B cell (primary cell): ENCODE measurements around the gene PNPLA1. TPM values are rescaled to one million over a fixed set of nuclear protein-coding genes. Genes with fewer than 3 reads are reported as not detected.

ENCODE experiments used
- ATAC-seq: fragments of 200-7000 bp; cut with Tn5 transposase; one replicate; pipeline ENCODE4 v1.10.0; 2021; ENCODE audit warnings: low read depth, mild to moderate bottlenecking, moderate number of reproducible peaks, moderate library complexity
- CTCF ChIA-PET: fragments of 350-600 bp; sonication (Branson Sonifier 250); formaldehyde crosslinking; loops from one replicate; lab custom pipeline; 2021; ENCODE audit warnings: antibody characterized with exemption, inconsistent platforms; lab: Charles Lee
- POLR2A ChIA-PET: fragments of 350-600 bp; sonication (Branson Sonifier 250); formaldehyde crosslinking; loops from one replicate; lab custom pipeline; 2021; ENCODE audit warnings: antibody characterized with exemption; lab: Charles Lee
- DNase-seq: peaks from one replicate; pipeline ENCODE4 v3.0.0; 2013
- H2AFZ ChIP-seq: 2 replicates; pipeline ENCODE4 v1.6.1; 2012; ENCODE audit warnings: mild to moderate bottlenecking, low read depth, low read length; ENCODE audit not compliant: insufficient read depth, poor library complexity, severe bottlenecking
- H3K27ac ChIP-seq, 2 donors: 1 replicate in 1 of 2; 2 replicates in 1 of 2; pipeline ENCODE4 v1.5.1; 2012 to 2013; ENCODE audit warnings: low read length in 2 of 2, mild to moderate bottlenecking in 2 of 2, moderate library complexity in 1 of 2
- H3K27me3 ChIP-seq, 4 experiments: fragments of 200-600 bp in 1 of 4; sonication (generic) in 1 of 4; replicated peaks in 1 of 4; 1 replicate in 2 of 4; 2 replicates in 2 of 4; pipeline versions ENCODE4 v1.6.1 to v1.7.0; 2013 to 2016; ENCODE audit warnings: low read length in 3 of 4, mild to moderate bottlenecking in 2 of 4, mixed read lengths in 1 of 4, moderate library complexity in 1 of 4; ENCODE audit not compliant: insufficient read depth in 4 of 4, control insufficient read depth in 3 of 4; ENCODE audit errors: control extremely low read depth in 1 of 4
- H3K36me3 ChIP-seq, 2 experiments: replicated peaks in 1 of 2; 1 replicate in 1 of 2; 2 replicates in 1 of 2; pipeline versions ENCODE4 v1.6.1 to v1.7.1; 2013; ENCODE audit warnings: low read length in 1 of 2; ENCODE audit not compliant: insufficient read depth in 2 of 2, control insufficient read depth in 1 of 2; ENCODE audit errors: control extremely low read depth in 1 of 2, extremely low read depth in 1 of 2
- H3K4me1 ChIP-seq, 2 donors: fragments of 200-600 bp in 1 of 2; sonication (generic) in 1 of 2; 1 replicate in 1 of 2; 2 replicates in 1 of 2; pipeline versions ENCODE4 v1.5.1 to v1.6.1; 2013 to 2017; ENCODE audit warnings: low read length in 2 of 2; ENCODE audit not compliant: control insufficient read depth in 2 of 2, insufficient read depth in 2 of 2
- H3K4me2 ChIP-seq: replicated peaks from 2 replicates; pipeline ENCODE3; 2012; ENCODE audit warnings: mild to moderate bottlenecking, low read depth, low read length; ENCODE audit not compliant: poor library complexity, severe bottlenecking
- H3K4me3 ChIP-seq, 5 experiments: fragments of 200-600 bp in 1 of 5; sonication (generic) in 1 of 5; 1 replicate in 3 of 5; 2 replicates in 2 of 5; pipeline versions ENCODE4 v1.5.1 to v1.7.0; 2011 to 2016; ENCODE audit warnings: low read length in 4 of 5, mild to moderate bottlenecking in 4 of 5, low read depth in 2 of 5, control low read depth in 1 of 5, moderate library complexity in 1 of 5; ENCODE audit not compliant: insufficient read depth in 1 of 5; ENCODE audit errors: control extremely low read depth in 1 of 5, extremely low read depth in 1 of 5
- H3K79me2 ChIP-seq: fragments of 200-600 bp; sonication (generic); one replicate; pipeline ENCODE4 v1.6.0; 2016; ENCODE audit warnings: low read length; ENCODE audit not compliant: control insufficient read depth, insufficient read depth
- H3K9ac ChIP-seq: fragments of 200-600 bp; sonication (generic); 2 replicates; pipeline ENCODE4 v1.6.1; 2017; ENCODE audit warnings: mild to moderate bottlenecking, low read length, moderate library complexity
- H3K9me3 ChIP-seq, 3 donors: one replicate each; pipeline versions ENCODE4 v1.6.1 to v1.7.1; 2013; ENCODE audit warnings: low read length in 2 of 3; ENCODE audit not compliant: control insufficient read depth in 2 of 3, insufficient read depth in 1 of 3; ENCODE audit errors: control extremely low read depth in 1 of 3
- H4K20me1 ChIP-seq: 2 replicates; pipeline ENCODE4 v1.6.0; 2012; ENCODE audit warnings: mild to moderate bottlenecking, low read length; ENCODE audit not compliant: insufficient read depth, control insufficient read depth, poor library complexity, severe bottlenecking
- H3K27ac Mint-ChIP-seq: one replicate; pipeline ENCODE4 v1.8.0; 2021; ENCODE audit warnings: mixed read lengths
- H3K27me3 Mint-ChIP-seq: one replicate; pipeline ENCODE4 v1.8.0; 2021; ENCODE audit warnings: mixed read lengths
- H3K4me1 Mint-ChIP-seq: one replicate; pipeline ENCODE4 v1.8.0; 2021; ENCODE audit warnings: mixed read lengths
- H3K4me3 Mint-ChIP-seq: one replicate; pipeline ENCODE4 v1.8.0; 2021; ENCODE audit warnings: mixed read lengths
- H3K9me3 Mint-ChIP-seq: one replicate; pipeline ENCODE4 v1.8.0; 2022; ENCODE audit warnings: mixed read lengths; ENCODE audit not compliant: insufficient read depth
- EZH2 ChIP-seq: IDR thresholded peaks from 2 replicates; pipeline ENCODE4 v1.6.1; 2012; ENCODE audit warnings: borderline replicate concordance, low read depth, mild to moderate bottlenecking, moderate library complexity, low read length; ENCODE audit not compliant: insufficient read depth, poor library complexity, severe bottlenecking
- WGBS: methylation state at CpG from one replicate; pipeline ENCODE4 v1.1.5; 2013; ENCODE audit warnings: missing lambda C conversion rate; ENCODE audit not compliant: insufficient coverage; 5-methylcytosine and 5-hydroxymethylcytosine counted together
- intact Hi-C: fragments of 100-400 bp; cut with micrococcal nuclease; formaldehyde crosslinking; loops from one replicate; pipeline ENCODE4 v1.10.0; 2022
- polyA plus RNA-seq: library from polyadenylated mRNA; depleted of rRNA; stranded (reverse); fragments of >200 nt; gene quantifications from 2 replicates; pipeline ENCODE4 v1.2.3, GENCODE V29; 2012
- total RNA-seq, 2 donors: library from RNA; stranded (reverse); fragments of 120-200 nt in 1 of 2; gene quantifications; 1 replicate in 1 of 2; 2 replicates in 1 of 2; pipeline versions ENCODE4 v1.2.3 to v1.2.4, GENCODE V29; 2013 to 2022
- TF ChIP-seq, protein P1 (sequence below): fragments of 200-600 bp; IDR thresholded peaks from one replicate; pipeline ENCODE4 v1.8.0; 2022; ENCODE audit warnings: antibody characterized with exemption, mild to moderate bottlenecking

Gene PNPLA1
- total and polyA plus RNA-seq, 2 donors (not counting 1 experiment from before 2014, with no cell fraction given): 0.12 TPM; not detected in 1

- intact Hi-C loops: no loop called here
- Mint-ChIP-seq H3K27ac (no peak overlapping the region), H3K4me1 (peaks cover 22% of the 10 kb centered on the region), H3K27me3 (no peaks in the 10 kb centered on the region), H3K9me3 (no peaks in the 10 kb centered on the region), H3K4me3 (no peak overlapping the region)
- Histone ChIP-seq H3K4me1 (peaks cover 10 to 20% of the 10 kb centered on the region in 2 donors), H3K79me2 (no peaks in the 10 kb centered on the region), H3K9me3 (peaks cover 0 to 4% (median 0%) of the 10 kb centered on the region in 3 donors), H3K27me3 (no peaks in the 10 kb centered on the region), H3K4me3 (no peak overlapping the region), H3K36me3 (no peaks in the 10 kb centered on the region), H2AFZ (no peak overlapping the region), H4K20me1 (no peaks in the 10 kb centered on the region), H3K9ac (peak overlapping the region; percentile 40), H3K27ac (no peak overlapping the region), H3K4me2 (peak overlapping the region; percentile 52)
- CTCF ChIA-PET: interaction anchor here (3.5 kb wide), 1 partner anchor 11 kb away, joined by 24 read pairs; no protein-coding TSS in a partner anchor
- POLR2A ChIA-PET: no interaction called here
- WGBS: no CpG with 5 or more reads among the region's 4 CpGs
- no peak for TF ChIP-seq EZH2
- TF ChIP-seq, protein P1, sequence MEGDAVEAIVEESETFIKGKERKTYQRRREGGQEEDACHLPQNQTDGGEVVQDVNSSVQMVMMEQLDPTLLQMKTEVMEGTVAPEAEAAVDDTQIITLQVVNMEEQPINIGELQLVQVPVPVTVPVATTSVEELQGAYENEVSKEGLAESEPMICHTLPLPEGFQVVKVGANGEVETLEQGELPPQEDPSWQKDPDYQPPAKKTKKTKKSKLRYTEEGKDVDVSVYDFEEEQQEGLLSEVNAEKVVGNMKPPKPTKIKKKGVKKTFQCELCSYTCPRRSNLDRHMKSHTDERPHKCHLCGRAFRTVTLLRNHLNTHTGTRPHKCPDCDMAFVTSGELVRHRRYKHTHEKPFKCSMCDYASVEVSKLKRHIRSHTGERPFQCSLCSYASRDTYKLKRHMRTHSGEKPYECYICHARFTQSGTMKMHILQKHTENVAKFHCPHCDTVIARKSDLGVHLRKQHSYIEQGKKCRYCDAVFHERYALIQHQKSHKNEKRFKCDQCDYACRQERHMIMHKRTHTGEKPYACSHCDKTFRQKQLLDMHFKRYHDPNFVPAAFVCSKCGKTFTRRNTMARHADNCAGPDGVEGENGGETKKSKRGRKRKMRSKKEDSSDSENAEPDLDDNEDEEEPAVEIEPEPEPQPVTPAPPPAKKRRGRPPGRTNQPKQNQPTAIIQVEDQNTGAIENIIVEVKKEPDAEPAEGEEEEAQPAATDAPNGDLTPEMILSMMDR: no peak
- DNase-seq (no peak), ATAC-seq (no peak)
These were observed 43.7 kb downstream of the PNPLA1 start for GRCh38 chr6:36313649-36313936.

DNA sequence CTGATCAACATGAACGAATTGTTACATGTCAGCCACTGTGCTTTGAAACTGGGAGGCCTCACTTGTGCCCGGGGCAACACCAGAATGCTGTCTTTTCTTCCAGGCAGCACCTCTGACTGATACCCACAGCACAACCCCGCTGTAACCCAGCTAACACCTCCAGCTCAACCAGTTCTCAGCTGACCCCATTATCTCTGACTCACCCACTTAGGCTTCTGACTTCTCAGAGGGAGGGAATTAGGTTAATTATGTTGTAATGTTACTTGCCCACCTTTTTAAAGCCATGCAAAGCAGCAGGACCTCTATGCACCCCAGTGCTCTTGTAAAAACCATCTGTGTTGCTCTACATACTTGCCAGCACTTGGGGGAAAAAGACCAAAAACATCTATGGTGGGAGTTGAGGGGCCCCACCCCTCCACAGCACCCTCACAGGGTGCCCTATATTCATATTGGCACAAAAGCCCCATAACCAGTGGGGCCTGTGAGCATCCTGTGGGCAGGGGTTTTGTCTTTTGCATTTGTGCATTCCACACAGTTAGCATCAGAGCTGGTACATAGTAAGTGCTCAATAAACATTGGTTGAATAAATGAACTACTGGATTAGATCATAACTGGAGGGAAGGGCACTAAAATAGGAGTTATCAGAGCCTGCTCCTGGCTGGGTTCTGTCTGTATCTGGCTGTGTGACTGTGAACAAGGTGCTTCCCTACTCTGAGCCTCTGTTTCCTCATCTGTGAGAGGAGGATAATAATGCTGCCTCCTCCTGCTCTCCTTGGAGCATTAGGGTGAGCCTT lies 44.6 kb downstream of the PNPLA1 start:
- POLR2A ChIA-PET: interaction anchor here (0.5 kb wide), 1 partner anchor 1351 kb away, joined by 7 read pairs; no protein-coding TSS in a partner anchor
- H3K9ac ChIP-seq: no peak overlapping the region
- 75% methylated on average over 1 of the region's 3 CpGs for WGBS

More for the DNA sequence above, 44.6 kb downstream of the PNPLA1 start:
- intact Hi-C loops: no loop called here
- Histone ChIP-seq H3K79me2 (no peaks in the 10 kb centered on the region), H3K9me3 (peaks cover 0 to 4% (median 0%) of the 10 kb centered on the region in 3 donors), H3K36me3 (no peaks in the 10 kb centered on the region), H3K4me1 (peaks cover 10 to 20% of the 10 kb centered on the region in 2 donors), H3K4me2 (no peak overlapping the region), H3K27ac (no peak overlapping the region), H3K4me3 (no peak overlapping the region), H3K27me3 (no peaks in the 10 kb centered on the region), H4K20me1 (no peaks in the 10 kb centered on the region), H2AFZ (no peak overlapping the region)
- Mint-ChIP-seq H3K27me3 (no peaks in the 10 kb centered on the region), H3K4me1 (peaks cover 22% of the 10 kb centered on the region), H3K9me3 (no peaks in the 10 kb centered on the region), H3K27ac (no peak overlapping the region), H3K4me3 (no peak overlapping the region)
- DNase-seq: no peak
- TF ChIP-seq EZH2: no peak
- TF ChIP-seq, protein P1: no peak
- ATAC-seq: no peak
- CTCF ChIA-PET: interaction anchor here (3.5 kb wide), 1 partner anchor 12 kb away, joined by 24 read pairs; no protein-coding TSS in a partner anchor
